Upper lobe of left lung (tissue), 6 donors: ENCODE measurements around the gene RASGRP3. TPM values are rescaled to one million over a fixed set of nuclear protein-coding genes. Genes with fewer than 3 reads are reported as not detected.
A peak's percentile ranks its signal among the peaks of the same experiment; 100 is the strongest.

Source experiments
- ATAC-seq, 2 donors: fragments of 200-7000 bp; cut with Tn5 transposase; one replicate each; pipeline ENCODE4 v1.9.1; 2022; ENCODE audit warnings: mild to moderate bottlenecking in 2 of 2, moderate library complexity in 2 of 2; ENCODE audit not compliant: low FRiP score in 2 of 2
- DNase-seq, 2 donors: peaks; one replicate each; pipeline ENCODE4 v3.0.0-alpha.2; 2019 to 2020
- H3K27ac ChIP-seq, 4 donors: fragments of 200-600 bp; sonication (generic); one replicate each; pipeline ENCODE4 v1.5.1; 2016 to 2019
- H3K27me3 ChIP-seq, 4 donors: fragments of 200-600 bp; sonication (generic); one replicate each; pipeline ENCODE4 v1.5.1; 2017 to 2019
- H3K36me3 ChIP-seq, 4 donors: fragments of 200-600 bp; sonication (generic); one replicate each; pipeline ENCODE4 v1.5.1; 2016 to 2019
- H3K4me1 ChIP-seq, 4 donors: fragments of 200-600 bp; sonication (generic); one replicate each; pipeline ENCODE4 v1.5.1; 2018 to 2019
- H3K4me3 ChIP-seq, 4 donors: fragments of 200-600 bp; sonication (generic); one replicate each; pipeline ENCODE4 v1.5.1; 2017 to 2019; ENCODE audit warnings: mild to moderate bottlenecking in 2 of 4, moderate library complexity in 1 of 4
- H3K9me3 ChIP-seq, 4 donors: fragments of 200-600 bp; sonication (generic); one replicate each; pipeline ENCODE4 v1.5.1; 2018 to 2019
- EP300 ChIP-seq, 4 donors: sonication (generic); formaldehyde crosslinking; IDR thresholded peaks; one replicate each; pipeline ENCODE4 v1.5.1; 2017; ENCODE audit warnings: antibody characterized with exemption in 4 of 4, control low read depth in 2 of 4
- POLR2A ChIP-seq, 4 donors: fragments of 450-650 bp; IDR thresholded peaks; one replicate each; pipeline ENCODE4 v1.5.1; 2016 to 2017; ENCODE audit warnings: antibody characterized with exemption in 4 of 4, mild to moderate bottlenecking in 2 of 4
- POLR2AphosphoS5 ChIP-seq, 2 donors: sonication (generic); formaldehyde crosslinking; IDR thresholded peaks; one replicate each; pipeline ENCODE4 v1.5.1; 2017; ENCODE audit warnings: antibody characterized with exemption in 2 of 2
- WGBS, 2 donors: methylation state at CpG; one replicate each; pipeline ENCODE4 v1.1.5; 2017 to 2018; 5-methylcytosine and 5-hydroxymethylcytosine counted together
- total RNA-seq, 6 donors: library from RNA; depleted of rRNA in 4 of 6; stranded (reverse); fragments of >200 nt in 4 of 6; gene quantifications; one replicate each; pipeline versions ENCODE4 v1.1.0 to v1.2.1, GENCODE V29; 2016 to 2021
- TF ChIP-seq, protein P1 (sequence below), 6 experiments: fragments of 450-650 bp in 4 of 6; fragments of 200-600 bp in 2 of 6; sonication (generic) in 2 of 6; IDR thresholded peaks; one replicate each; pipeline ENCODE4 v1.5.1; 2016 to 2019; ENCODE audit warnings: antibody characterized with exemption in 6 of 6
- donor health status: DM: no; HTN: no; CAD: no; lungs with moderate emphysema.
- donor health status: DM: no; HTN: yes; CAD: no; lungs with severe emphysema.

Gene RASGRP3
- total RNA-seq, 6 donors from 2014 or later, result 7.0 to 34.6 (median 14.1) TPM

DNA sequence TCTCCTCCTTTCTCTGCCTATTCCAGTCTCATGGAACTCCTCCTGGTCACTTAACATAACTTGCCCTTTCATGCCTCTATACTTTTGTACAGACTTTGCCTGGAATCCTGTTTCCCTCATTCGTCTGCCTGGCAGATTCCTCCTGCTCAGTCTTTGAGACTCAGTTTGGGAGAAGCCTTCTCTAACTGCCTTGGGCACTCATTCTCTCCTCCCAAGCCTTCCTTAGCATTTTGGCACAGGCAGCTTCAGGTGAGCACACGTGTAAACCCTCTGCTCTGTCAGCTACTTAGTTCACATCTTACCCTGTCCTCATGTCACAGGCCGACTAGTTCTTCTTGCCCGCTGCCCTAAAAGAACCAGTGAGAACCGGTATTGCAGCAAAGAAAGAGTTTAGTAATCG is 128.6 kb downstream of the RASGRP3 start:
- no peak for DNase-seq
- no peaks in the 10 kb centered on the region for H3K9me3 ChIP-seq
- H3K36me3 ChIP-seq, result no peaks in the 10 kb centered on the region
- peaks cover 0 to 1% (median 0%) of the 10 kb centered on the region in 4 donors for H3K4me1 ChIP-seq
- no peak overlapping the region for H3K27ac ChIP-seq
- no peak for TF ChIP-seq POLR2AphosphoS5 (IDR thresholded peaks at IDR 0.05)
- no peak for TF ChIP-seq POLR2A (IDR thresholded peaks at IDR 0.05)
- TF ChIP-seq, protein P1, sequence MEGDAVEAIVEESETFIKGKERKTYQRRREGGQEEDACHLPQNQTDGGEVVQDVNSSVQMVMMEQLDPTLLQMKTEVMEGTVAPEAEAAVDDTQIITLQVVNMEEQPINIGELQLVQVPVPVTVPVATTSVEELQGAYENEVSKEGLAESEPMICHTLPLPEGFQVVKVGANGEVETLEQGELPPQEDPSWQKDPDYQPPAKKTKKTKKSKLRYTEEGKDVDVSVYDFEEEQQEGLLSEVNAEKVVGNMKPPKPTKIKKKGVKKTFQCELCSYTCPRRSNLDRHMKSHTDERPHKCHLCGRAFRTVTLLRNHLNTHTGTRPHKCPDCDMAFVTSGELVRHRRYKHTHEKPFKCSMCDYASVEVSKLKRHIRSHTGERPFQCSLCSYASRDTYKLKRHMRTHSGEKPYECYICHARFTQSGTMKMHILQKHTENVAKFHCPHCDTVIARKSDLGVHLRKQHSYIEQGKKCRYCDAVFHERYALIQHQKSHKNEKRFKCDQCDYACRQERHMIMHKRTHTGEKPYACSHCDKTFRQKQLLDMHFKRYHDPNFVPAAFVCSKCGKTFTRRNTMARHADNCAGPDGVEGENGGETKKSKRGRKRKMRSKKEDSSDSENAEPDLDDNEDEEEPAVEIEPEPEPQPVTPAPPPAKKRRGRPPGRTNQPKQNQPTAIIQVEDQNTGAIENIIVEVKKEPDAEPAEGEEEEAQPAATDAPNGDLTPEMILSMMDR (IDR thresholded peaks at IDR 0.05), result no peak
- no peak for TF ChIP-seq EP300 (IDR thresholded peaks at IDR 0.05)
- WGBS, 2 donors, result 80 to 87% methylated on average over 6 of the region's 6 CpGs
- no peak overlapping the region for H3K4me3 ChIP-seq
- no peak for ATAC-seq
- H3K27me3 ChIP-seq, result no peaks in the 10 kb centered on the region

DNA sequence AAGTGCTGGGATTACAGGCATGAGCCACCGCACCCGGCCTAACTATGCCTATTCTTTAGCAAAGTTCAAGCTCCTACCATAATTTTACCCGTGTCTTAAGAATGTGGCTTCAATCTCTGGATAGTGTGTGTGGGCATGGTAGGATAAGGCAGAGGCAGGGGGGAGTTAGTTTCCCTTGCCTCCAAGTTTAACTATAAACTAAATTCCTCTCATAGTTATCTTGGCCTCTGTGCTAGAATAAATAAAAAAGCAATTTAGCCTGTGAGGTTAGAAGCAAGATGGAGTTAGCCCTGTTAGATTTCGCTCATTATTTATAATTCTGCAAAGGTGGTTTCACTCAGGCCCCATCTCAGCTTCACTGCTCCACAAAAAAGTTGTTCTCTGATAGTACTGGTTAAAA is 129.7 kb downstream of the RASGRP3 start:
- H3K36me3 ChIP-seq, result no peaks in the 10 kb centered on the region
- H3K4me1 ChIP-seq, result no peaks in the 10 kb centered on the region
- ATAC-seq (no peak), DNase-seq (peak in 1 of 2 donors; percentile 15)
- H3K4me3 ChIP-seq, result no peak overlapping the region
- WGBS, 2 donors, result 87 to 91% methylated on average over 4 of the region's 4 CpGs
- TF ChIP-seq POLR2A (IDR thresholded peaks at IDR 0.05) (no peak), POLR2AphosphoS5 (IDR thresholded peaks at IDR 0.05) (no peak), EP300 (IDR thresholded peaks at IDR 0.05) (no peak)
- TF ChIP-seq, protein P1 (IDR thresholded peaks at IDR 0.05), result no peak
- no peaks in the 10 kb centered on the region for H3K27me3 ChIP-seq
- H3K27ac ChIP-seq, result no peak overlapping the region
- H3K9me3 ChIP-seq, result no peaks in the 10 kb centered on the region

DNA sequence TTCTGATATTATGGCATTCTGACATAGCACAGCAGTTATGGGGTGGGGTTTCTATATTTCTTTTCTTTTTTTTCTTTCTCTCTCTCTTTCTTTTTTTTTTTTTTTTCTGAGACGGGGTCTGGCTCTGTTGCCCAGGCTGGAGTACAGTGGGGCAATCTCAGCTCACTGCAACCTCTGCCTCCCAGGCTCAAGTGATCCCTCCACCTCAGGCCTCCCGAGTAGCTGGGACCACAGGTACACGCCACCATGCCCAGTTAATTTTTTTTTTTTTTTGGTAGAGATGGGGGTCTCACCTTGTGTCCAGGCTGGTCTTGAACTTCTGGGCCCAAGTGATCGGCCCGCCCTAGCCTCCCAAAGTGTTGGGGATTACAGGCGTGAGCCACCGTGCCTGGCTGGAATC is 130.2 kb downstream of the RASGRP3 start:
- H3K4me1 ChIP-seq, result no peaks in the 10 kb centered on the region
- no peak overlapping the region for H3K27ac ChIP-seq
- no peaks in the 10 kb centered on the region for H3K36me3 ChIP-seq
- no peak for ATAC-seq
- H3K4me3 ChIP-seq, result no peak overlapping the region
- TF ChIP-seq EP300 (IDR thresholded peaks at IDR 0.05) (no peak), POLR2AphosphoS5 (IDR thresholded peaks at IDR 0.05) (no peak), POLR2A (IDR thresholded peaks at IDR 0.05) (no peak)
- TF ChIP-seq, protein P1 (IDR thresholded peaks at IDR 0.05), result no peak
- WGBS, 2 donors, result 96% methylated on average over 6 to 7 of the region's 7 CpGs
- H3K9me3 ChIP-seq, result no peaks in the 10 kb centered on the region
- no peaks in the 10 kb centered on the region for H3K27me3 ChIP-seq
- DNase-seq, result no peak

DNA sequence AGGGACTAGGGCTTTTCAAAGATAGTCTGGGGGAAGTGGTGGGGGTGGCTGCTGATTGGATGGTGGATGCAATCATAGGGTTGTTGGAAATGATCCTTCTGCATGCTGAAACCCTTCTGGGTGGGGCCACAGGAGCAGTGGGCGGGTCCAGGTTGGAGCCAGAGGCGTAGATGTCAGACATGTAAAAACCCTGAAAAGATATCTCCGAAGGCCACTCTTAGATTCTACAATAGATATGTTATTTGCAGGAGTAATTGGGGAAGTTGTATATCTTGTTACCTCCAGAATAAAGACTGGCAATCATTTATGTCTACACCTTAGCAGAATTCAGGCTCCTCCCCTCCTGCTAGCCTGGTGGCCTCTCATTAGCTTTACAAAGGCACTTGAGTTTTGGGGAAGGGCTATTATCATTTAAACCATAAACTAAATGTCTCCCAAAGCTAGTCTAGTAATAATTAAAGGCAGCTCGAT is 130.8 kb downstream of the RASGRP3 start:
- H3K9me3 ChIP-seq, result no peaks in the 10 kb centered on the region
- ATAC-seq (no peak), DNase-seq (no peak)
- TF ChIP-seq, protein P1 (IDR thresholded peaks at IDR 0.05), result no peak
- TF ChIP-seq POLR2A (IDR thresholded peaks at IDR 0.05), result no peak
- H3K4me3 ChIP-seq, result no peak overlapping the region
- 60 to 61% methylated on average over 4 of the region's 4 CpGs for WGBS, 2 donors
- no peaks in the 10 kb centered on the region for H3K27me3 ChIP-seq
- no peaks in the 10 kb centered on the region for H3K4me1 ChIP-seq
- no peaks in the 10 kb centered on the region for H3K36me3 ChIP-seq
- H3K27ac ChIP-seq, result no peak overlapping the region

DNA sequence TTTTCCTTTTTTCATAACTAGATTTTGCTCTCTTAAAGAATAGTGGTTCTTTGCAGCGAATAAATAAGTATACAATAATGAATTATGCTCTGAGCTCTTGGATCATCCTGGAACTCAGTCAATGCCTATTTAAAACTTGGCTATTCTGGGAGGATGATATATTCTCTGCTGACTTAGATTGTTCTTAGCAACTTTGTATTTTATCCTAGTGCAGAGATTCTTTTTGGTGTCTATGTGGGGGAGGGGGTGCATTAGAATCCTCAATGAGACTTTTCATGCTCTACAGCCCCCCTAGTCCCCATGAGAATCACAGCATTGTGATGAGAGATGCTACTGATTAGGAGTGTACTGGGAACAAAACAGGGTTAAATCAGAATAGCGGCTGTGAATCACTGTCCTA is 131.5 kb downstream of the RASGRP3 start:
- WGBS, 2 donors, result 78 to 86% methylated on average over 2 of the region's 2 CpGs
- Histone ChIP-seq H3K9me3 (no peaks in the 10 kb centered on the region), H3K27me3 (no peaks in the 10 kb centered on the region), H3K4me1 (no peaks in the 10 kb centered on the region), H3K36me3 (no peaks in the 10 kb centered on the region), H3K4me3 (no peak overlapping the region), H3K27ac (no peak overlapping the region)
- ATAC-seq (no peak), DNase-seq (no peak)
- TF ChIP-seq POLR2A (IDR thresholded peaks at IDR 0.05) (no peak), POLR2AphosphoS5 (IDR thresholded peaks at IDR 0.05) (no peak), EP300 (IDR thresholded peaks at IDR 0.05) (no peak)
- TF ChIP-seq, protein P1 (IDR thresholded peaks at IDR 0.05), result no peak
